SK-N-SH (cell line): ENCODE results near the gene OTUD4. TPM values are rescaled to one million over a fixed set of nuclear protein-coding genes. Genes with fewer than 3 reads are reported as not detected.

Experiments
- CTCF ChIA-PET: fragments of 300-600, 350-600 bp; formaldehyde crosslinking; extraction: SDS; loops from one replicate; lab custom pipeline; 2021; lab: Yijun Ruan, JAX
- POLR2A ChIA-PET: fragments of 350-600 bp; sonication (Branson Sonifier 250); formaldehyde crosslinking; extraction: SDS; loops from one replicate; lab custom pipeline; 2020; ENCODE audit warnings: antibody characterized with exemption, inconsistent platforms; lab: Yijun Ruan, JAX
- DNase-seq: peaks from one replicate; pipeline ENCODE4 v3.0.0; 2012
- H2AFZ ChIP-seq: fragments of 200-600 bp; sonication (generic); 2 replicates; pipeline ENCODE4 v1.8.1; 2016; ENCODE audit warnings: antibody characterized with exemption, mild to moderate bottlenecking, low read depth
- H3F3A ChIP-seq: fragments of 200-600 bp; sonication (generic); replicated peaks from 2 replicates; pipeline ENCODE3; 2016; ENCODE audit warnings: antibody characterized with exemption, mild to moderate bottlenecking; ENCODE audit not compliant: insufficient read depth
- H3K27ac ChIP-seq, 2 experiments: fragments of 200-500 bp in 1 of 2; fragments of 200-600 bp in 1 of 2; sonication (Bioruptor generic) in 1 of 2; sonication (generic), shearing (Covaris generic) in 1 of 2; 2 replicates each; pipeline versions ENCODE4 v1.5.1 to v1.6.1; 2014 to 2016; ENCODE audit warnings: low read depth in 2 of 2, inconsistent platforms in 1 of 2, low read length in 1 of 2, mild to moderate bottlenecking in 1 of 2, mixed read lengths in 1 of 2
- H3K27me3 ChIP-seq: fragments of 200-600 bp; sonication (generic), shearing (Covaris generic); 2 replicates; pipeline ENCODE4 v1.6.1; 2016; ENCODE audit warnings: mixed run types; ENCODE audit not compliant: insufficient read depth
- H3K36me3 ChIP-seq, 2 experiments: fragments of 200-500 bp in 1 of 2; fragments of 200-600 bp in 1 of 2; sonication (Bioruptor generic) in 1 of 2; sonication (generic) in 1 of 2; replicated peaks in 1 of 2; 2 replicates each; pipeline versions ENCODE3 to v1.5.1; 2014 to 2016; ENCODE audit warnings: low read length in 1 of 2, mild to moderate bottlenecking in 1 of 2; ENCODE audit not compliant: insufficient read depth in 2 of 2, control insufficient read depth in 1 of 2
- H3K4me1 ChIP-seq, 2 experiments: fragments of 200-500 bp in 1 of 2; fragments of 200-600 bp in 1 of 2; sonication (Bioruptor generic) in 1 of 2; sonication (generic), shearing (Covaris generic) in 1 of 2; 2 replicates each; pipeline versions ENCODE4 v1.5.1 to v1.6.1; 2014 to 2016; ENCODE audit warnings: low read depth in 1 of 2, low read length in 1 of 2, mixed run types in 1 of 2; ENCODE audit not compliant: insufficient read depth in 2 of 2, control insufficient read depth in 1 of 2
- H3K4me2 ChIP-seq: fragments of 200-600 bp; sonication (generic), shearing (Covaris generic); 2 replicates; pipeline ENCODE4 v1.6.1; 2017; ENCODE audit warnings: mixed run types
- H3K4me3 ChIP-seq, 2 experiments: fragments of 200-500 bp in 1 of 2; fragments of 200-600 bp in 1 of 2; sonication (Bioruptor generic) in 1 of 2; sonication (generic), shearing (Covaris generic) in 1 of 2; 2 replicates each; pipeline versions ENCODE4 v1.5.1 to v1.8.1; 2014 to 2016; ENCODE audit warnings: low read depth in 2 of 2, inconsistent platforms in 1 of 2, low read length in 1 of 2, mild to moderate bottlenecking in 1 of 2, mixed read lengths in 1 of 2, moderate library complexity in 1 of 2
- H3K79me2 ChIP-seq: fragments of 200-600 bp; sonication (generic); 2 replicates; pipeline ENCODE4 v1.8.1; 2017; ENCODE audit warnings: mild to moderate bottlenecking; ENCODE audit not compliant: insufficient read depth
- H3K9ac ChIP-seq: fragments of 200-600 bp; sonication (generic); 2 replicates; pipeline ENCODE4 v1.6.1; 2017; ENCODE audit warnings: mixed run types
- H3K9me2 ChIP-seq: fragments of 200-600 bp; sonication (generic); 2 replicates; pipeline ENCODE4 v1.6.1; 2017; ENCODE audit warnings: mixed run types
- H3K9me3 ChIP-seq: fragments of 200-600 bp; sonication (generic); 2 replicates; pipeline ENCODE4 v1.6.1; 2017; ENCODE audit warnings: mixed run types, mild to moderate bottlenecking, moderate library complexity
- H4K20me1 ChIP-seq: fragments of 200-600 bp; sonication (generic); 2 replicates; pipeline ENCODE4 v1.6.1; 2017; ENCODE audit warnings: mild to moderate bottlenecking, mixed run types; ENCODE audit not compliant: insufficient read depth
- CHD2 ChIP-seq: fragments of 150-350 bp; IDR thresholded peaks from 2 replicates; pipeline ENCODE4 v1.6.1; 2018; ENCODE audit warnings: low read length; ENCODE audit not compliant: partially characterized antibody
- CTCF ChIP-seq: fragments of 200-600 bp; sonication (generic); IDR thresholded peaks from 2 replicates; pipeline ENCODE4 v1.6.1; 2017; ENCODE audit warnings: antibody characterized with exemption, mild to moderate bottlenecking, moderate library complexity
- ELF1 ChIP-seq: IDR thresholded peaks from 2 replicates; pipeline ENCODE4 v1.4.0; 2012
- FOSL2 ChIP-seq: IDR thresholded peaks from 2 replicates; pipeline ENCODE4 v1.4.0; 2012; ENCODE audit warnings: low read depth, mild to moderate bottlenecking, moderate library complexity, borderline replicate concordance
- GABPA ChIP-seq: IDR thresholded peaks from 2 replicates; pipeline ENCODE4 v1.4.0; 2012; ENCODE audit warnings: low read depth, mild to moderate bottlenecking
- GATA2 ChIP-seq: sonication (generic); formaldehyde crosslinking; IDR thresholded peaks from 2 replicates; pipeline ENCODE4 v1.5.0; 2020; ENCODE audit warnings: mild to moderate bottlenecking, missing genetic modification reagents
- MEF2A ChIP-seq: IDR thresholded peaks from 2 replicates; pipeline ENCODE4 v1.4.0; 2012; ENCODE audit warnings: low read depth, borderline replicate concordance
- MXI1 ChIP-seq: IDR thresholded peaks from 2 replicates; pipeline ENCODE4 v1.6.1; 2012; ENCODE audit warnings: mild to moderate bottlenecking, low read depth, low read length, improper control_type of control experiment
- PBX3 ChIP-seq: IDR thresholded peaks from 2 replicates; pipeline ENCODE4; 2012
- POLR2AphosphoS5 ChIP-seq: IDR thresholded peaks from 2 replicates; pipeline ENCODE4 v1.6.1; 2012; ENCODE audit warnings: low read depth, low read length
- RCOR1 ChIP-seq: fragments of 150-350 bp; IDR thresholded peaks from 2 replicates; pipeline ENCODE4 v1.6.1; 2017; ENCODE audit warnings: antibody characterized with exemption, low read length
- RFX5 ChIP-seq: IDR thresholded peaks from 2 replicates; pipeline ENCODE4 v1.6.1; 2012; ENCODE audit warnings: mild to moderate bottlenecking, improper control_type of control experiment, low read length
- TCF12 ChIP-seq: IDR thresholded peaks from 2 replicates; pipeline ENCODE4 v1.4.0; 2012
- TEAD4 ChIP-seq: IDR thresholded peaks from 2 replicates; pipeline ENCODE4 v1.4.0; 2012; ENCODE audit warnings: mild to moderate bottlenecking, borderline replicate concordance; ENCODE audit not compliant: insufficient read depth
- USF2 ChIP-seq: fragments of 150-350 bp; IDR thresholded peaks from 2 replicates; pipeline ENCODE4 v1.6.1; 2017; ENCODE audit warnings: antibody characterized with exemption, low read length, low read depth, borderline replicate concordance
- YY1 ChIP-seq: IDR thresholded peaks from 2 replicates; pipeline ENCODE4 v1.4.0; 2012; ENCODE audit warnings: low read depth, mild to moderate bottlenecking
- ZBTB33 ChIP-seq: IDR thresholded peaks from 2 replicates; pipeline ENCODE4 v1.4.0; 2012; ENCODE audit warnings: low read depth, borderline replicate concordance
- WGBS: methylation state at CpG from one replicate; pipeline ENCODE4 v1.1.6; 2017; ENCODE audit warnings: low lambda C conversion rate; 5-methylcytosine and 5-hydroxymethylcytosine counted together
- polyA plus RNA-seq, 3 experiments: library from polyadenylated mRNA; depleted of rRNA; stranded (reverse); fragments of >200 nt; gene quantifications; 2 replicates each; pipeline ENCODE4 v1.2.3, GENCODE V29; 2012

OTUD4 gene
- polyA plus RNA-seq, 1 of the 3 experiments (the other 2 are of a cell fraction), result 8.5 TPM

- Histone ChIP-seq H2AFZ (no peak overlapping the region), H3K4me2 (no peak overlapping the region)
- DNase-seq, result no peak
- TF ChIP-seq GATA2 (CRISPR knock-in tag), result no peak
- TF ChIP-seq, all 33 proteins: peak for 0
- Histone ChIP-seq H3K9ac (no peak overlapping the region), H3K9me3 (no peaks in the 10 kb centered on the region), H3K4me3 (no peak overlapping the region), H3K9me2 (no peaks in the 10 kb centered on the region), H4K20me1 (no peaks in the 10 kb centered on the region), H3K27me3 (no peaks in the 10 kb centered on the region), H3K27ac (no peak overlapping the region), H3K79me2 (no peaks in the 10 kb centered on the region), H3F3A (no peaks in the 10 kb centered on the region), H3K4me1 (no peaks in the 10 kb centered on the region), H3K36me3 (no peaks in the 10 kb centered on the region)
- ChIA-PET CTCF (no interaction called here), POLR2A (no interaction called here)
- WGBS, result 86% methylated on average over 2 of the region's 2 CpGs
Observed at GRCh38 chr4:145207934-145208333, 27.5 kb upstream of the OTUD4 start.

- Histone ChIP-seq H3K4me3 (no peak overlapping the region), H3K36me3 (no peaks in the 10 kb centered on the region), H3K4me1 (no peaks in the 10 kb centered on the region), H3K9me2 (no peaks in the 10 kb centered on the region), H3K27ac (no peak overlapping the region), H3K79me2 (no peaks in the 10 kb centered on the region), H3K9ac (no peak overlapping the region), H3F3A (no peaks in the 10 kb centered on the region), H4K20me1 (no peaks in the 10 kb centered on the region), H3K4me2 (no peak overlapping the region), H3K9me3 (no peaks in the 10 kb centered on the region), H2AFZ (no peak overlapping the region), H3K27me3 (no peaks in the 10 kb centered on the region)
- ChIA-PET CTCF (no interaction called here), POLR2A (no interaction called here)
- no peak for TF ChIP-seq FOSL2
- no peak for TF ChIP-seq GABPA
- TF ChIP-seq PBX3, result no peak
- TF ChIP-seq YY1, result no peak
- no peak for TF ChIP-seq GATA2 (CRISPR knock-in tag)
- TF ChIP-seq POLR2AphosphoS5, result no peak
- TF ChIP-seq ZBTB33, result no peak
- no peak for TF ChIP-seq CTCF
- TF ChIP-seq USF2, result no peak
- TF ChIP-seq TCF12, result no peak
- no peak for TF ChIP-seq CHD2
- no peak for TF ChIP-seq MXI1
- no peak for TF ChIP-seq TEAD4
- TF ChIP-seq RFX5, result no peak
- no peak for TF ChIP-seq RCOR1
- no peak for TF ChIP-seq ELF1
- no peak for TF ChIP-seq MEF2A
- 85% methylated on average over 9 of the region's 9 CpGs for WGBS
- DNase-seq, result no peak
Observed at GRCh38 chr4:145203410-145203809, 23.0 kb upstream of the OTUD4 start.
